WTC11 (cell line): ENCODE data around the gene SPG21. TPM values are rescaled to one million over a fixed set of nuclear protein-coding genes. Genes with fewer than 3 reads are reported as not detected.
A peak's percentile ranks its signal among the peaks of the same experiment; 100 is the strongest.

Source experiments
- ATAC-seq: fragments of 200-7000 bp; cut with Tn5 transposase; 2 replicates; pipeline ENCODE4 v1.10.0; 2021; ENCODE audit warnings: mild to moderate bottlenecking, moderate library complexity
- CTCF ChIA-PET: fragments of 300-600 bp; sonication (Branson Sonifier 250); formaldehyde crosslinking; loops from one replicate; lab custom pipeline; 2021; ENCODE audit warnings: antibody characterized with exemption; lab: Charles Lee
- POLR2A ChIA-PET: fragments of 350-600 bp; sonication (Branson Sonifier 250); formaldehyde crosslinking; loops from one replicate; lab custom pipeline; 2021; ENCODE audit warnings: antibody characterized with exemption; lab: Charles Lee
- DNase-seq: peaks from one replicate; pipeline ENCODE4 v3.0.0; 2021; ENCODE audit warnings: low spot score
- H3K27ac Mint-ChIP-seq: 2 replicates; pipeline ENCODE4 v1.8.0; 2021; ENCODE audit warnings: mixed read lengths
- H3K27me3 Mint-ChIP-seq: 2 replicates; pipeline ENCODE4 v1.8.0; 2021; ENCODE audit warnings: low read depth, mild to moderate bottlenecking, moderate library complexity, mixed read lengths
- H3K36me3 Mint-ChIP-seq: 2 replicates; pipeline ENCODE4 v1.8.0; 2021; ENCODE audit warnings: mixed read lengths
- H3K4me1 Mint-ChIP-seq: 2 replicates; pipeline ENCODE4 v1.8.0; 2022; ENCODE audit warnings: mixed read lengths
- H3K4me3 Mint-ChIP-seq: 2 replicates; pipeline ENCODE4 v1.8.0; 2021; ENCODE audit warnings: mild to moderate bottlenecking, moderate library complexity, mixed read lengths
- H3K9me3 Mint-ChIP-seq: 2 replicates; pipeline ENCODE4 v1.8.0; 2021; ENCODE audit warnings: mixed read lengths
- ATF2 ChIP-seq: sonication (generic); formaldehyde crosslinking; IDR thresholded peaks from 2 replicates; pipeline ENCODE4 v1.8.1; 2022; ENCODE audit warnings: low read depth, missing genetic modification reagents, borderline replicate concordance
- CREB1 ChIP-seq: sonication (generic); formaldehyde crosslinking; IDR thresholded peaks from 2 replicates; pipeline ENCODE4 v1.8.0; 2023; ENCODE audit warnings: mild to moderate bottlenecking, missing genetic modification reagents
- CTCF ChIP-seq: fragments of 200-600 bp; IDR thresholded peaks from 2 replicates; pipeline ENCODE4 v1.8.0; 2022; ENCODE audit warnings: antibody characterized with exemption
- ETV6 ChIP-seq: sonication (generic); formaldehyde crosslinking; IDR thresholded peaks from 2 replicates; pipeline ENCODE4 v1.8.1; 2022; ENCODE audit warnings: mild to moderate bottlenecking, missing genetic modification reagents
- FOXK1 ChIP-seq: sonication (generic); formaldehyde crosslinking; IDR thresholded peaks from 2 replicates; pipeline ENCODE4 v1.8.0; 2022; ENCODE audit warnings: mild to moderate bottlenecking, moderate library complexity, missing genetic modification reagents
- GTF2I ChIP-seq: fragments of 250-450 bp; sonication (Bioruptor Pico); conservative IDR thresholded peaks from 2 replicates; pipeline ENCODE4 v1.4.0; 2021; ENCODE audit warnings: mild to moderate bottlenecking
- KAT7 ChIP-seq: sonication (generic); formaldehyde crosslinking; IDR thresholded peaks from 2 replicates; pipeline ENCODE4 v1.8.1; 2023; ENCODE audit warnings: missing genetic modification reagents, mild to moderate bottlenecking, borderline replicate concordance
- STAT6 ChIP-seq: sonication (generic); formaldehyde crosslinking; conservative IDR thresholded peaks from 2 replicates; pipeline ENCODE4 v1.8.1; 2023; ENCODE audit warnings: mild to moderate bottlenecking, low read depth, missing genetic modification reagents, moderate library complexity
- ZNF121 ChIP-seq: sonication (generic); formaldehyde crosslinking; IDR thresholded peaks from 2 replicates; pipeline ENCODE4 v1.8.0; 2023; ENCODE audit warnings: missing genetic modification reagents
- ZNF317 ChIP-seq: sonication (generic); formaldehyde crosslinking; IDR thresholded peaks from 2 replicates; pipeline ENCODE4 v1.8.1; 2023; ENCODE audit warnings: low read depth, mild to moderate bottlenecking, moderate library complexity, missing genetic modification reagents, borderline replicate concordance
- ZNF532 ChIP-seq: fragments of 250-450 bp; sonication (Bioruptor Pico); IDR thresholded peaks from 2 replicates; pipeline ENCODE4 v1.9.0; 2021; ENCODE audit warnings: mild to moderate bottlenecking, borderline replicate concordance
- total RNA-seq: library from RNA; stranded (reverse); gene quantifications from 3 replicates; pipeline ENCODE4 v1.2.3, GENCODE V29; 2021
- TF ChIP-seq, protein P1 (sequence below): sonication (generic); formaldehyde crosslinking; IDR thresholded peaks from 2 replicates; pipeline ENCODE4 v1.8.1; 2023; ENCODE audit warnings: mild to moderate bottlenecking, missing genetic modification reagents, borderline replicate concordance
- TF ChIP-seq, protein P2 (sequence below): fragments of 250-450 bp; sonication (Bioruptor Pico); IDR thresholded peaks from 2 replicates; pipeline ENCODE4 v2.1.2; 2022; ENCODE audit warnings: mild to moderate bottlenecking, moderate library complexity

The SPG21 gene
- total RNA-seq, 1 experiment from 2014 or later = 69.9 TPM

- Mint-ChIP-seq H3K36me3 (no peaks in the 10 kb centered on the region), H3K4me1 (peaks cover 18% of the 10 kb centered on the region), H3K27me3 (peaks cover 6% of the 10 kb centered on the region), H3K27ac (no peak overlapping the region), H3K9me3 (no peaks in the 10 kb centered on the region), H3K4me3 (peak overlapping the region; percentile 14; the same call in 1 of the 2 replicates)
- TF ChIP-seq ETV6 (CRISPR knock-in tag) (peak; percentile 68; the same call in 1 of the 2 replicates), CTCF (peak; percentile 51), ZNF317 (no peak), KAT7 (CRISPR knock-in tag) (no peak)
- ATAC-seq (peak; percentile 86), DNase-seq (peak; percentile 83)
- ChIA-PET POLR2A (no interaction called here), CTCF (interaction anchor here (0.6 to 4.1 kb wide), 15 partner anchors 10 to 272 kb away, joined by 3 to 68 read pairs (median 5); partner anchors contain the start of gene KBTBD13)
Observed at GRCh38 chr15:65032801-65033537, 43.3 kb upstream of the SPG21 start.

- Mint-ChIP-seq H3K27me3 (peaks cover 6% of the 10 kb centered on the region), H3K4me3 (peak overlapping the region; percentile 30), H3K4me1 (peaks cover 23% of the 10 kb centered on the region), H3K36me3 (peaks cover 4% of the 10 kb centered on the region), H3K9me3 (no peaks in the 10 kb centered on the region), H3K27ac (no peak overlapping the region)
- DNase-seq (no peak), ATAC-seq (no peak)
- POLR2A ChIA-PET = no interaction called here
- CTCF ChIA-PET = interaction anchor here (1.0 kb wide), 1 partner anchor 48 kb away, joined by 3 read pairs; no protein-coding TSS in a partner anchor
- TF ChIP-seq STAT6 (no peak), CREB1 (CRISPR knock-in tag) (no peak), ZNF121 (CRISPR knock-in tag) (peak; percentile 92), ZNF532 (CRISPR knock-in tag) (no peak), ATF2 (CRISPR knock-in tag) (no peak), FOXK1 (no peak), GTF2I (CRISPR knock-in tag) (0 out of 2 replicates have a peak, but pooled peaks have one; percentile 37)
- TF ChIP-seq, protein P1, sequence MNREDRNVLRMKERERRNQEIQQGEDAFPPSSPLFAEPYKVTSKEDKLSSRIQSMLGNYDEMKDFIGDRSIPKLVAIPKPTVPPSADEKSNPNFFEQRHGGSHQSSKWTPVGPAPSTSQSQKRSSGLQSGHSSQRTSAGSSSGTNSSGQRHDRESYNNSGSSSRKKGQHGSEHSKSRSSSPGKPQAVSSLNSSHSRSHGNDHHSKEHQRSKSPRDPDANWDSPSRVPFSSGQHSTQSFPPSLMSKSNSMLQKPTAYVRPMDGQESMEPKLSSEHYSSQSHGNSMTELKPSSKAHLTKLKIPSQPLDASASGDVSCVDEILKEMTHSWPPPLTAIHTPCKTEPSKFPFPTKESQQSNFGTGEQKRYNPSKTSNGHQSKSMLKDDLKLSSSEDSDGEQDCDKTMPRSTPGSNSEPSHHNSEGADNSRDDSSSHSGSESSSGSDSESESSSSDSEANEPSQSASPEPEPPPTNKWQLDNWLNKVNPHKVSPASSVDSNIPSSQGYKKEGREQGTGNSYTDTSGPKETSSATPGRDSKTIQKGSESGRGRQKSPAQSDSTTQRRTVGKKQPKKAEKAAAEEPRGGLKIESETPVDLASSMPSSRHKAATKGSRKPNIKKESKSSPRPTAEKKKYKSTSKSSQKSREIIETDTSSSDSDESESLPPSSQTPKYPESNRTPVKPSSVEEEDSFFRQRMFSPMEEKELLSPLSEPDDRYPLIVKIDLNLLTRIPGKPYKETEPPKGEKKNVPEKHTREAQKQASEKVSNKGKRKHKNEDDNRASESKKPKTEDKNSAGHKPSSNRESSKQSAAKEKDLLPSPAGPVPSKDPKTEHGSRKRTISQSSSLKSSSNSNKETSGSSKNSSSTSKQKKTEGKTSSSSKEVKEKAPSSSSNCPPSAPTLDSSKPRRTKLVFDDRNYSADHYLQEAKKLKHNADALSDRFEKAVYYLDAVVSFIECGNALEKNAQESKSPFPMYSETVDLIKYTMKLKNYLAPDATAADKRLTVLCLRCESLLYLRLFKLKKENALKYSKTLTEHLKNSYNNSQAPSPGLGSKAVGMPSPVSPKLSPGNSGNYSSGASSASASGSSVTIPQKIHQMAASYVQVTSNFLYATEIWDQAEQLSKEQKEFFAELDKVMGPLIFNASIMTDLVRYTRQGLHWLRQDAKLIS = no peak
- TF ChIP-seq, protein P2, sequence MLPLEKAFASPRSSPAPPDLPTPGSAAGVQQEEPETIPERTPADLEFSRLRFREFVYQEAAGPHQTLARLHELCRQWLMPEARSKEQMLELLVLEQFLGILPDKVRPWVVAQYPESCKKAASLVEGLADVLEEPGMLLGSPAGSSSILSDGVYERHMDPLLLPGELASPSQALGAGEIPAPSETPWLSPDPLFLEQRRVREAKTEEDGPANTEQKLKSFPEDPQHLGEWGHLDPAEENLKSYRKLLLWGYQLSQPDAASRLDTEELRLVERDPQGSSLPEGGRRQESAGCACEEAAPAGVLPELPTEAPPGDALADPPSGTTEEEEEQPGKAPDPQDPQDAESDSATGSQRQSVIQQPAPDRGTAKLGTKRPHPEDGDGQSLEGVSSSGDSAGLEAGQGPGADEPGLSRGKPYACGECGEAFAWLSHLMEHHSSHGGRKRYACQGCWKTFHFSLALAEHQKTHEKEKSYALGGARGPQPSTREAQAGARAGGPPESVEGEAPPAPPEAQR = no peak
Observed at GRCh38 chr15:65029736-65030208, 40.1 kb upstream of the SPG21 start.
